ELR (cell line): ENCODE results near the gene GLIS2.

ENCODE experiments used
- DNase-seq: peaks from one replicate; pipeline ENCODE4 v3.0.0-alpha.2; 2015; ENCODE audit warnings: low read depth

Gene GLIS2

DNA sequence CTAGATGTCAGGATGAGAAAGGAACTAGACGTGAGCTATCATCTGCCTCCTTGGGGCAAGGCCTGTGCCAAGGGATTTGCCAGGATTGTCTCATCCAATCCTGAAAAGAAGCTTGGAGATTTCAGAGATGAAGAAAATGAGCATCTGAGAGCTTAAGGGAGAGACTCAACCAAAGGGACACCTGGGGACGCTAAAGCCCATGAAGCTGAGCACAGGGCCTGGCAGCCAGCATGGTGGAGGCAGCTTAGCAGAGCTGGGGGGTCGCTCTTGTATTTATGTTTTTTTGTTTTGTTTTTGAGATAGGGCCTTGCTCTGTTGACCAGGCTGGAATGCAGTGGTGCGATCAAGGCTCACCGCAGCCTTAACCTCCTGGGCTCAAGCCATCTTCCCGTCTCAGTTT, 18.4 kb upstream of the GLIS2 start:
- DNase-seq: no peak

DNA sequence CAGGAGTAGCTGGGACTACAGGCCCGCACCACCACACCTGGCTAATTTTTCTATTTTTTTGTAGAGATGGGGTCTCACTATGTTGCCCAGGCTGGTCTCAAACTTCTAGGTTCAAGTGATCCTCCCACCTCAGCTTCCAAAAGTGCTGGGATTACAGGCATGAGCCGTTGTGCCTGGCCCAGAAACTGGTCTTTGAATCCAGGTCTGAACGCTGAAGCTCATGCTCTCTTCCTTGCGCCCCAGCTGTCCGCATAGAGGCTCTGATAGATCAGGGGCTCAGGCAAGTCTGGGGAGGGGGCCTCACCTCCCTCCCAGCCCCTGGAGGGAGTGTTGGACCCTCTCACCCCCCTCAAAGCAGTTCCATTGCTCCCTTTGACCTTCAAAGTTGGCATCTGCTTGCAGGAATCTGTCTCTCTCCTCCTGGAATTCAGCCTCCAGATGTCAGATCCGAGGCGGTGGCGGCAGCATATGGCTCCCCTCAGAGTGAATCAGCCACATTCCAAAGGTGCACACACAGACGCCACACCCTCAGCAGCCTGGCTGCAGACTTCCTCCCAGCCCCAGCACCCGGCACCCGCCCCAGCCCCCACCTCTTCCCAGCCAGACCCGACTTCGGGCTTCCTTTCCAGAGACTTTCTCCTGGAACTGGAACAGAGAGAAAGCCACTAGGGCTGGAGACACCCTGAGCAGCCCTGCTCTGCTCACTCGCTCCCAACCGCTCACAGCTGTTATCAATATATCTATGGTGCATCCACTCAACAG, 16.9 kb upstream of the GLIS2 start:
- DNase-seq: peak; percentile 95

DNA sequence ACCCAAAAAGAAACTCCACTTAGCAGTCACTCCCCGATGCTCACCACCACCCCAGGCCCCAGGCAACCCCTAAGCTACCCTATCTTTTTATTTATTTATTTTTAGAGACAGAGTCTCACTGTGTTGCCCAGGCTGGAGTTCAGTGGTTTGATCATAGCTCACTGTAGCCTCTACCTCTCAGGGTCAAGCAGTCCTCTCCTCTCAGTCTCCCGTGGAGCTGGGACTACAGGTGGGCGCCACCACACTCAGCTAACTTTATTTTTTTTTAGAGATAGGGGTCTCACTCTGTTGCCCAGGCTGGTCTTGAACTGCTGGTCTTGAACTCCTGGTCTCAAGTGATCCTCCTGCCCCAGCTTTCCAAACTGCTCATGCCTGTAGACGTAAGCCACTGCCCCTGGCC, 14.7 kb upstream of the GLIS2 start:
- DNase-seq: no peak

DNA sequence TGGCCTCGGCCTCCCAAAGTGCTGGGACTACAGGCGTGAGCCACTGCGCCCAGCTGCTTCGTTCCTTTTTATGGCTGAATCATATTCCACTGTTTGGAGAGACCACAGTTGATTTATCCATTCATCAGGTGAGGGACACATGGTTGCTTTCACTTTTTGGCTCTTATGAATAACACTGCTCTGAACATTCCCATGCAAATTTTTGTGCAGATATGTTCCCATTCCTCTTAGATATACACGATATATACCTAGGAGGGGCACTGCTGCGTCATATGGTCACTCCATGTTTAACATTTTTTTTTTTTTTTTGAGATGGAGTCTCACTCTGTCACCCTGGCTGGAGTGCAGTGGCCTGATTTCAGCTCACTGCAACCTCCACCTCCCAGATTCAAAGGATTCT, 13.9 kb upstream of the GLIS2 start:
- no peak for DNase-seq

DNA sequence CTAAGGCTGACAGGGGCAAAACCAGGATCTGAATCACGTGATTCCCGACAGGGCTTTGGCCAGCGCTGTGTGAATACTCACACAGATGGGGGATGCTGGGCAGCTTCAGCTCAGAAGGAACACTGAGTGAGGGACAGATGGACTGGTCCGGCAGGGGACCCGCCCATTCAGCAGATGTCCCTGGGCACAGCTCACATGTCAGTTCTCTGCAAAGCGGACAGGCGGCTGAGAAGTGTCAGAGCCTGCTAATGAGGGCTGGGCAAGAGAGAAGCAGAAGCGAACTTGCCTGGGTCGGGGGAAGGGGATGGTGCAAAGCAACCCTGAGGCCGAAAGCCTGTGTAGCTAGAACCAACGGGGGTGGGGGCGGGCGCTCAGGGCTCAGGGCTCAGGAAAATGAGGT, 11.9 kb upstream of the GLIS2 start:
- no peak for DNase-seq

DNA sequence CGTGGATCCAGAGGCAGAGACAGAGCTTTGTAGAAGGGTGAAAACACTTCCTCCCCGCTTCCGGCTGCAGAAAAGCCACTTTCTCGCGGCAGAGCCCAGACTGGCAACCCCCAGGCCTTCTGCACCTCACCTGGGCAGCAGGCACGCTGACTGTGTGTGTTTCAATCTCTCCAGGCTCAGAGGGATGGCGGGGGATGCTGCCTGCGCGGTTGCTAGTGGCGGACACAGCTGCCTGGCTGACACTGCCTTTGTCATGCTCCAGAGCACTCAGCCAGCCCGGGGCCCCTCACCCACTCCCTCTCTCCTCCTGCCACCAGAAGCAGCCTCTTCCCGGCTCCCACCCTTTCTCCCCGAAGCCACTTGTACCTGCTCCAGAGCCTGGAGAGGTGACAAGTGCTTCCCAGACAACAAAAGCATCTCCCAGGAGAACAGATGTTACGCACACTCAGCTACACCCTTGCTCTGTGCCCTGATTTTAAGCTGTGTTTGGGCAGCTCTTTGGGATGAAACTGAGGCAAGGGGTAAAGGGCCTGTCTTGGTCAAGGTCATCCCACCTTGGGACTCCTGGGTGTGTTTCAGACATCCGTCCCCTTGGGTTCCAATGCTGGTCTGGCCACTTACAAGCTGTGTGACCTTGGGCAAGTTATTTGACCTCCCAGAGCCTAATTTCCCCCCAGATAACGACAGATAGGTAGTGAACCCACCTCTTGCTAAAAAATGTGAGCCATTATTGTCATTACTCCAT, 9.2 kb upstream of the GLIS2 start:
- no peak for DNase-seq

DNA sequence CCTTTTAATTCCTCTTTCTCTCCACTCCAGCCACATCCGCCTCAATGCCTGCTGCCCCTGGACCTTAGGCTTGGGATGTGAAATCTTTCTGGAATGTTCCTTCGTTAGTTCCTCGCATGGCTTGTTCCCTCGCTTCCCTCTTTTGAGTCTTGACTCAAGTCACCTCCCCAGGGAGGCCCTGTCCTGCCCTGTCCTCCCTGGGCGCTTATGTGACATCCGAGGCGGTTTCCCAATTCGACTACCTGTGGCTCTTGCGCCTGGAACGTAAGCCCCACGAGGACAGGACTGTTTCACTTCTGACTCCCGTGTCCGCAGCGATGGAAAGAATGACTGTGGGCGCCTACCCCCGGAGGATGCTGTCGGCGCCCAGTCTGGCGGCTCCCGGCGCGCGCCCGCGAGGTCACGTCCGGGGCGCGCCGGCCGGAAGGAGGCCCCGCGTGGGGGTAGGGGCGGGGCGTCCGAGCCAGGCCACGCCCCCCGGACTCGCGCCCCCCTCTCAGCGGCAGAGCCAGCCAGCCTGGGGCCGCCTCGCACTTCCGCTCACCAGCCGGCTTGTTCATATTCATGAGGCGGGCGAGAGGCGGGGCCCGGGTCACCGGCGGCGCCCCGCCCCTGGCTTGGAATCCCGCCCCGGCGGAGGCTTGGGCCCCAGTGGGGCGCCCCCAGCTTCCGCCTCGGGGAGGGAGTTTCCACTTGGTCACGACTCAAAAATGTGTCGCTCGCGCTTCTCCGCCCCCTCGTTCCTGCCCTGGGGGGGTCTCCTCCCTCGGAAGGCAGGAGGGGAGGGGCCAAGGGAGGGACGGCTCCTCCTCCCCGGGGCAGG, 8.4 kb upstream of the GLIS2 start:
- DNase-seq: peak; percentile 95

DNA sequence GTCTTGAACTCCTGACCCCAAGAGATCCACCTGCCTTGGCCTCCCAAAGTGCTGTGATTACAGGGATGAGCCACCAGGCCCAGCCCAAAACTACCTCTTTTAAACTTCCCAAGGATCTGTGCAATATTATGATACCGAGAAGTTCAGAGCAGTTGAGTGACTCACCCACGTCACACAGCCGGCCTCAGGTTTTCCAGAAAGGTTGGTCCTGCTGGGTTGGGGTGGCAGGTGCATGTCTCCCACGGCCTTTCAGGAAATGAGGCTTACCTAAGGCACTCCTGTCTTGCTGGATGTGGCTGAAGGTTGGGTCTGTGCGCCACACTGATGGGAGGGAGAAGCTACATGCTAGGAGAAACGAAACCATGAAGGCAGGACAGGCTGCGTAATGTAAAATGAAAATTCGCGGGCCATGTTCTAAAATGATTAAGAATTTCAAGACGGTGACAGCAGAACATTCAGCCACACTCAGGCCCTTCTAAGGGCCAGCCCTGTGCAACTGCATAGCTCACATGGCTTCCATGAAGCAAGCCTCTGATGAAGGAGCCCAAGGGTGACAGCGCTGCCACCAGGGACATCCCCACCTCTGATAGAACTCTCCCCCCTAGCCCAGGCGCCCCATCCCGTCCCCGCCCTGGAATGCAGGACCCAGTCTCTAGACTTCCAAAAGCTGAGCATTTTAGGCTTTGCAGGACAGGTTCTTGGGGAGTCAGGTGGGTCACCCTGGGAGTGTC, 6.6 kb upstream of the GLIS2 start:
- DNase-seq: no peak

DNA sequence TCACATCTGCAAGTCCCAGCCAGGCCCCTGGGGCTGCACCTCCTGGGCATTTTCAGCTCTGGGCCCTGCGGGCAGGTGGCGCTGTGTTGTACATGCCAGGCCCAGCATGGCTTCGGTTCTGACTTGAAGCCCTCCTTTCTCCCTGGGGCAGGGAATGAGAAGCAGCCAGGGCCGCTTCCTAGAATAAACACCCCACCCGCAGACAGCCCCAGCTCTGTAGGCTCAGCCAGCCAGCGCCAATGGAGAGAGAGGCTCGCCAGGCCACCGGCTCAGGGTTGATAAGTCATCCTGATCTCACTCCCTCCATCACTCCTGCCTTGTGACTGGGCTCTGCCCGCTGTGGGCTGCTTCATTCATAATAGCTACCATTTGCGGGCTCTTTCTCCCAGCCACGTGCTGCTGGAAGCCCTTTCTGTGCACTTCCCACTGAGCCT, 6.0 kb upstream of the GLIS2 start:
- peak; percentile 82 for DNase-seq

DNA sequence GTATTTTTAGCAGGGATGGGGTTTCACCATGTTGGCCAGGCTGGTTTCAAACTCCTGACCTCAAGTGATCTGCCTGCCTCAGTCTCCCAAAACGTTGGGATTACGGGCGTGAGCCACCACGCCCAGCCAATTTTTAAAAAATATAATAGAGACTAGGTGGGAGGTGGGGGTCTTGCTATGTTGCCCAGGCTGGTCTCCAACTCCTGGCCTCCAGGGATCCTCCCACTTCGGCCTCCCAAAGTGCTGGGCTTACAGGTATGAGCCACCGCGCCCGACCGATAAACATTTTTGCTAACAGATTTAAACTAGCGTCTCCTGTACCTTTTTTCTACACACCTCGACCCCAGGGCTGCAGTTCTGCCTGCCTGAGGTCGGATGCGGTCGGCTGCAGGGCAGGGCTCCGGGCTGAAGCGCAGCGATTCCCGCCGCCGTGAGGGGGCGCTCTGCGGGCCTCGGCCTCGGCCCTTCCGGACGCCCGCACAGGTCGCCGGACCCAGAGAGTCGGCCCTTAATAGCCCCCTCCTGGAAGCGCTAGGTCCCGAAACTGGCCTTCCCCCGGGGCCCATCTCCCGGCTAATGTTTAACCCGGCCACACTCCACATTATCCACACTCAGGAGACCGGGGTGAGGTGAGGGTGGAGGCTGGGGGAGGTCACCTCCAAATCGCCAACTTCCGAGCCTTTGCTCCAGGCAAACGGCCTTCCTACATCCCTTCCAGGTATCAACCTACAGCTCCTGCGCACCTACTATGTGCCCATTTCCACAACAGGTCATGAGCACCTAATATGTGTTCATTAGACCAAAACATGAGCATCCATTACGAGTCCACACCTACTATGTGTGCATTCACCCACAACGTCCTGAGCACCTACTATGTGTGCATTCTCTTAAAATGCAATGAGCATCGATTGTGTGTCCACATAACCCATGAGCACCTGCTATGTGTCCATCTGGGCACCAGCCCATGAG, 2.0 kb upstream of the GLIS2 start:
- no peak for DNase-seq

DNA sequence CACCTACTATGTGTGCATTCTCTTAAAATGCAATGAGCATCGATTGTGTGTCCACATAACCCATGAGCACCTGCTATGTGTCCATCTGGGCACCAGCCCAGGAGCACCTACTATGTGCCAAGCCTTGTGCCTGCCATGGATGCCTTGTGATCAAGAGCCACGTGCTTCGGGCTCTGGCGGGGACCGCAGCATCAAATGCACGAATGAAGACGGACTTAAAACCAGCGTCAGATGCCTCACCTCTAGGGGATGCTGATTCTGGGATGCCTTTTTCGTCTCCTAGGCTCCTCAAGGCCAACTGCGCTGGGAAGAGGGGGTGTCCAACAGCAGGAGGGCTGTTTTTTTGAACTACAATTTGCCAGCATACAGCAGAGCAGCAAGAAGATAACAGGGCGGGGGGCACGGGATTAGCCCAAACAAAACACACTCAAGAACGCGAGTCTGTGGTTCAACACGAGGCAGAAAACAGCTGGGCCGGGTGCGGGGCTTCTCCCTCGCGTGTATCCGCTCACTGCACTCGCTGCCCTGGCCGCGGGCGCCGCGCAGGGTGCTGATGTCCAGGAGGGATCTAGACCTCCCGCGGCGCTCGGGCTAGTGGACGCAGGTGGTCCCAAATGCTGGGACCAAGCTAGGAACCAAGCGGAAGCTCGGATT, 1.2 kb upstream of the GLIS2 start:
- DNase-seq: peak; percentile 62

DNA sequence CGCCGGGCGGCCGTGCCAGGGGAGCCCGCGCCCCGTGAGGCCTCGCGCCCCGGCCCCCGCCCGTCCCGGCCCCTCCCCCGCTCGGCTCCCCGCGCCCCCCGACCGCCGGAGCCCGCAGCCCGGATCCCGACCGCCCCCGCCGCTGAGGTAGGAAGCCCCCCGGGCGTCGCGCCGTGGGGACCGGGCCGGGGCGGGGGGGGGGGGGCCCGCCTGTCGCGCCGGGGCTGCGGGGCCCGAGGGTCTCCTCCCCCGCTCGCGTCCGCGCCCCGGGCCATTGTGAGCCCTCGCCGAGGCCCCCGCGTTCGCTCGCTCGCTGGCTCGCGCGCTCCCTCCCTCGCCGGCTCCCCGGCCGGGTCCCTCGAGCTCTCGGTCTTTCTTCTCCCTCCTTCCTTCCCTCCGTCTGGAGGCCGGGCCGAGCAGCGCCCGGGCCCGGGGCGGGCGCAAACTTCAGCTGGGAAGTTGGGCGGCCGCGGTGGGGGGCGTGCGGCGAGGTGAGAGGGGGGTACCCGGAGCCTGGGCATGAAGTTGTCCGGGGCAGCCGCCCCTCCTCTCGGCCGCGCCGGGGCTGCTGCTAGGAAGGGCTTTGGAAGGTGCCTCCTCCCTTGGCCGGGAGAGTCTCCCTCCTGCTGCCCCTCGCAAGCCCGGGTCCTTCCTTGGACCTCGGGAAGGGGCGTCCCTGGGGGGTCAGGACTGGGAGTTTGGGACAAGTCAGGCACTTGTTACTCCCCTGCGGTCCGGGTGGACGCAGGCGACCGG, 419 bp downstream of the GLIS2 start:
- DNase-seq: peak; percentile 54

DNA sequence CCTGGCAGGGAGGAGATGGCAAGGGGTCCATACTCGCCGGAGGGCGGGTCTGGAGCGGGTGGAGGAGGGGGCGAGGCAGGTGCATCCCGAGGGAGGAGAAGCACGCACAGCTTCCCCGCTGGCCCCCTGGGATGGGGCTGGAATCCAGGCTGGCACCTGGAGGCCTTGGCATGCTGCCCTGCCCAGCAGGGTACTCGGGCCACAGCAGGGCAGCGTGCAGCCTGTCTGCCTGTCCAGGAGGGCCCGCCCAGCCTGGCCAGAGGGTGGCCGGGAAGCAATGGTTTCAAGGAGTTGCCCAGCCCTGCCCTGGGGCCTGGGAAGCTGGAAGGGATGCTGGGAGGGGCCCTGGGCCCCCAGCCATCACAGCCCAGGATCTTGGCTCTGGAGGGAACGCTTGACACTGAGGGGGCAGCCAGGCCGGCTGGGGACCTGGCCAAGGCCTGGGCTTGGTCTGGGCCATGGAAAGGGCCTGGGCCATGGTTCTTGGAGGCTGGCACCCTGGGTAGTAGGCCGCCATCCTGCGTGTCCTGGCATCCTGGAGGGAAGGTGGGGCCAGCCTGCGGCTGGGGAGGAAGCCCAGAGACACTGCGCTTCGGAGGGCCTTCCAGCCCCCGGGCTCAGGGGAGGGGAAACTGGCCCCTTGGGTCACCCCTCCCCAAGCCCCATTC, 1.1 kb downstream of the GLIS2 start:
- peak; percentile 58 for DNase-seq

DNA sequence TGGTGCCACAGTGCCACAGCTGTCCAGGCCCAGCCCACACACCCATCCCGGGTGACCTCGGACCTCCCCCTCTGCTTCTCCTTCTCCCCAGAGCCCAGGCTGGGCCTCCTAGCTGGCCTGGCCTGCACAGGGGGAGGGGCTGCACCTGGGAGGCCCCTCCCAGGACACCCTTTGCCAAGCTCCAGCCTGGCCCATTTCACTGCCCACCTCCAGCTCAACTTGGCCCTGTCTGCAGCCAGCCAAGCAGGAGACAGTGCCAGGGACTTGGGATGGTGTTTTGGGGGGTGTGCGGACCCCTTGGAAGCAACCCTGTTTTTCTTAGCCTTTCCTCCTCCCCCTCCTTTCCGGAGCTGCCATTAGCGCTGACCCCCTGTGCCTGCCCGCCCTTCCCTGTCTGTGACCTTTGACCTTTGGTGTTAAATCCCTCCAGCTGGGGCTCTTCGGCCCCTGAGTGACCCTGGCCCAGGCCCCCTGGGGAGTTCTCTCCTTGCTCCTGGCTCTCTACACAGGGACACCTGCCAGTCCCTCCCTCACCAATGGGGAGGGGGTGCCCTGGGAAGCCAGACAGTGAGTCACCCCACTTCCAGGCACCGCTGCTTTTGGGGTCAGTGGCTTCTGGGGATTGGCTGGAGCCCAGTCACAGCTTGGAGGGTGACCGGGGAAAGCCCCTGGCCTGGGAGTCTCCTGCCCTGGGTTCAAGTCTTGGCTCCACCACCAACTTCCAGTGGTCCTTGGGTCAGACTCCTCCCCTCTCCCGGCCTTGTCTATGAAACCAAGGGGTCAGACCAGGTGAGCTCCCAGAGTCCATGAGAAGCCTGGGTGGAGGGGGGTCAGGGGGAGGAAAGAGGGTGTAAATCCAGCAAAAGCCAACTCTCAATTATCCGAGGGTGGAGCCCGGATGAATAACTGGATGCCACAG, 1.9 kb downstream of the GLIS2 start:
- DNase-seq: no peak

DNA sequence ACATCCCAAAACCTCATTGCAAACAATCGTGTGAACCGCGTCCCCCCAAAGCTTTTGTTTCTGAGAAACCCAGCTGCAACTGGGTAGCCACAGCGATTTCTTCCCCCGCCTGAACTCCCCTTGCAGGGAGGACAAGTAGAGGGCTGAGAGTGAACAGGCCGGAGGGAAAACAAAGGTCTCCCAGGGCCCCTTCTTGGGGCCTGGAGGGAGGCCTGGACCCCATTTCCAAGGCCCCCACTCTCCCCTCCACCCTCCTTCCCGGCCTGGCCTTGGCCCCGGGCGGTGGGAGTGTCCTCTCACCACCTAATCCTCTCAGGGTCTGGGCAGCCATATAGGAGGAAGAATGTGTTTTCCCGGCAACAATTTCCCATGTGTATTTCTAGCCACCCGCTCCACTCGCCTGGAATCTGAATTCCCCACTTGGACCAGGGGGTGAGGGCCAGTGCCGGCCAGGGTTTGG, 2.6 kb downstream of the GLIS2 start:
- no peak for DNase-seq

DNA sequence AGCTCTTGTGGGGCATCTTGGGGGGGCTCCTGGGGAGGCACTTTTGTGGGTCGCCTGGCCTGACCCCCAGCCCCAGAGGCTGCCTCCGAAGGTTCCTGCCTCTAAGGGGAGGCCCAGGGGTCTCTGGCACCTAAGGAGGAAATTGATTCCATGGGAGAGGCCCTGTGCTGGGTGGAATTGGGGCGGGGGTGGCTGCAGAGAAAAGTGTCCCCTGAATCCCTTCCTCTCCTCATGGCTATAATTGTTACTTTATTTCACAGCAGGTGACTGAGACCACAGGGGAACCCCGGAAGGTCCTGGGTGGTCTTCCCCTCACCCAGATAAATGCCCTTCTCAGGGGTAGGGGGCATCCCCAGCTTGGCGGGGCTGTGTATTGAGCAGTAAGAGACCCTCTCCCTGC, 3.1 kb downstream of the GLIS2 start:
- DNase-seq: no peak

DNA sequence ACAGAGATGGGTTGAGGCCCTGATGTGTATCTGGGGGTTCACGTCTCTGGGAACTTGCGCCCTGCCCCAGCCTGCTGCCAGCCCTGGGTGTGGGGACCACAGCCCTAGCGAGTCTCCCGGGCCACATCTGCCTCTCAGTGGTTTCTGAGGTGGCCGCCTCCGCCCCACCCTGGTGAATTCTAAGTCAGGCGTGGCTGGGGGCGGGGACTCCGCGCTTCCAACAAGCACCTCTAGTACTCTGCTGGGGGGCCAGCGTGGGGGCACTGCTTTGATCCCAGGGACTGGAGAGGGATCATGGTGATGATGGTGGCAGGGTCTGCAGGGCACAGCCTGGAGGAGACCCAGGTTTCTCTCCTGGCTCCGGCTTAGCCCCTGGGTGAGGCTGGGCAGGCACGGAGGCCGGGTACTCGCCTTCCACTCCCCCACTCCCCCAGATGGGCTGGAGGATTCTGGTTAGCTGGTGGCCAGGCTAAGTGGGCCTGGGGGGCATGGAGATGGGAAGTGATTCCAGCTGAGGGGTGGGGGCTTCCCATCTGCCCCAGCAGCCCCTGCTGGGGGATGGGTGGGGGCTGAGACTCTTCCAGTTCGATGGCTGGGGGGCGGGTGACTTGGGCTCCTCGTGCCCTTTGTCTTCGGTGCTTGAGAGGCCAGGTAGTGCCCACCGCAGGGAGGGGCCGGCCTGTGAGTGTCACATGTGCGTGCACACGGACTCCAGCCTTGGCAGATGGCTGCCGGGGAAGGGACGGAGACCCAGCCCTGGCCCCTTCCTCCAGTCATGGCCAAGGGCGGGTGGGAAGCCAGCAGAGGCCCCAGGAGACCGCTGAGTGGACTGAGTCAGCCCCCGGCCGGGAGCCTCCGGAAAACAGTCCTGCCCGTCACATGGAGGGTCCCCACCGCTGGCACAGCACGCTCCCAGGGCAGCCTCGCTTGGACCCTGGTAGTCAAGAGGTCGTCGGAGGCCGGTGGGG, 3.9 kb downstream of the GLIS2 start:
- no peak for DNase-seq
